DOHH2 (cell line): ENCODE measurements around the gene PECR.
A peak's percentile ranks its signal among the peaks of the same experiment; 100 is the strongest.

ENCODE experiments used
- H3F3A ChIP-seq: fragments of 200-600 bp; sonication (generic), shearing (Covaris generic); 2 replicates; pipeline ENCODE4 v1.6.0; 2016; ENCODE audit warnings: antibody characterized with exemption, mild to moderate bottlenecking; ENCODE audit not compliant: control insufficient read depth, insufficient read depth
- H3K27ac ChIP-seq: fragments of 200-600 bp; sonication (generic); 2 replicates; pipeline ENCODE4 v1.5.1; 2014; ENCODE audit warnings: low read depth, mild to moderate bottlenecking, low read length, moderate library complexity
- H3K27me3 ChIP-seq: fragments of 200-600 bp; sonication (generic); 2 replicates; pipeline ENCODE4 v1.6.1; 2014; ENCODE audit warnings: mild to moderate bottlenecking, low read length, mixed read lengths; ENCODE audit not compliant: control insufficient read depth
- H3K36me3 ChIP-seq: fragments of 200-600 bp; sonication (generic); 2 replicates; pipeline ENCODE4 v1.6.1; 2014; ENCODE audit warnings: mild to moderate bottlenecking, low read length, moderate library complexity, mixed read lengths; ENCODE audit not compliant: control insufficient read depth
- H3K4me1 ChIP-seq: fragments of 200-600 bp; sonication (generic); 2 replicates; pipeline ENCODE4 v1.6.1; 2014; ENCODE audit warnings: mild to moderate bottlenecking, low read length, mixed read lengths; ENCODE audit not compliant: control insufficient read depth
- H3K4me2 ChIP-seq: fragments of 200-600 bp; sonication (generic); 2 replicates; pipeline ENCODE4 v1.6.0; 2014; ENCODE audit warnings: mild to moderate bottlenecking, low read length, moderate library complexity
- H3K4me3 ChIP-seq: fragments of 200-600 bp; sonication (generic); 2 replicates; pipeline ENCODE4 v1.5.1; 2014; ENCODE audit warnings: mild to moderate bottlenecking, low read length, mixed read lengths
- H3K79me2 ChIP-seq: fragments of 200-600 bp; sonication (generic); 2 replicates; pipeline ENCODE4 v1.6.1; 2014; ENCODE audit warnings: mild to moderate bottlenecking, low read length, mixed read lengths; ENCODE audit not compliant: control insufficient read depth
- H3K9me2 ChIP-seq: fragments of 200-600 bp; sonication (generic); replicated peaks from 2 replicates; pipeline ENCODE4 v1.6.1; 2014; ENCODE audit warnings: mild to moderate bottlenecking, low read length, mixed read lengths; ENCODE audit not compliant: control insufficient read depth
- H3K9me3 ChIP-seq: fragments of 200-600 bp; sonication (generic); 2 replicates; pipeline ENCODE4 v1.6.1; 2014; ENCODE audit warnings: antibody characterized with exemption, low read length, mixed read lengths; ENCODE audit not compliant: control insufficient read depth, insufficient read depth
- H4K20me1 ChIP-seq: fragments of 200-600 bp; sonication (generic); 2 replicates; pipeline ENCODE4 v1.6.0; 2014; ENCODE audit warnings: low read depth, mild to moderate bottlenecking, antibody characterized with exemption, low read length, moderate library complexity; ENCODE audit not compliant: control insufficient read depth, insufficient read depth
- CTCF ChIP-seq: fragments of 200-600 bp; sonication (generic); IDR thresholded peaks from one replicate; pipeline ENCODE4 v1.5.1; 2014; ENCODE audit warnings: antibody characterized with exemption, mild to moderate bottlenecking, low read depth, low read length; ENCODE audit not compliant: poor library complexity, severe bottlenecking
- EZH2phosphoT487 ChIP-seq: fragments of 200-600 bp; sonication (generic); IDR thresholded peaks from 2 replicates; pipeline ENCODE4 v1.6.1; 2017; ENCODE audit warnings: borderline replicate concordance, mild to moderate bottlenecking, antibody characterized with exemption, low read length, moderate library complexity, mixed read lengths

PECR gene

DNA sequence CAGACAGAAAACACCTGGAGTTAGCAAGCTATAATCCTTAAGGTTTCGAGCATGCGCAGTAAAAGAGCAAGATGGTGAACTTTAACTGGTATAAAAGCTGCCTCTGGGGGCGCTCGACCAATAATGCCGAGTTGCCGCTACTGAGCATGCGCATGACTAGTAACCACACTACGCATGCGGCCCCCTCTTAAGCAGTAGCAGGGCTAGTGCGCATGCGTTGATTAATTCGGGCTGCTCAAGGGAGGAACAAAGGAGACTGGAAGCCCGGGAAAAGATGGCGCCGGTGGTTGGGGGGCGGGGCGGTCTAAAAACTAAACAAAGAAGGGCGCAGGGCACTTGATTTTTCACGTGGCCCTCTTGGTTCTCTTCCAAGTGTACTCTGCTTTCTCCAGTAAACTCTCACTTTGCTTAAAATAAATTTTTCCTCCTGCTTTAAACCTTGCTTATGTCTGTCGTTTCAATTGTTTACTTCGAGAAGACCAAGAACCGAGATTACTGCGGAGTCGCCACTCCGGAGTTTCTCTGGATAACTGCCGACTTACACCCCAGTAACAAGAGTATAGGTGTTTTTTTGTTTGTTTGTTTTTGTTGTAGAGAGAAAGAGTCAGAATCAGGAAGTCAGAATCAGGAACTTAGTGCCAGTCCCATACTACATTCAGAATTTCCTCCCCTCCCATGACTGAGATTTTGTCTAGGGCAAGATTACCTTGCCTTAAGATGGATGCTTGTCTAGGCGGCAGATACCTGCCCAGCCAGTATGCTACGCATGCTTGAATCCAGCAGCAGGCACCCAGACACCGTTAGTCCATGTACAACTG is 33.3 kb upstream of the PECR start:
- H3K27ac ChIP-seq, result peak overlapping the region; percentile 49
- peaks cover 43% of the 10 kb centered on the region for H4K20me1 ChIP-seq
- no peaks in the 10 kb centered on the region for H3K9me2 ChIP-seq
- no peaks in the 10 kb centered on the region for H3K27me3 ChIP-seq
- no peaks in the 10 kb centered on the region for H3K9me3 ChIP-seq
- H3F3A ChIP-seq, result peaks cover 49% of the 10 kb centered on the region
- peaks cover 60% of the 10 kb centered on the region for H3K4me1 ChIP-seq
- peaks cover 98% of the 10 kb centered on the region for H3K36me3 ChIP-seq
- peak overlapping the region; percentile 82 for H3K4me3 ChIP-seq
- H3K4me2 ChIP-seq, result peak overlapping the region; percentile 91
- peaks cover 92% of the 10 kb centered on the region for H3K79me2 ChIP-seq
- no peak for TF ChIP-seq EZH2phosphoT487
- TF ChIP-seq CTCF, result peak; percentile 90

- Histone ChIP-seq H3K27me3 (no peaks in the 10 kb centered on the region), H3F3A (peaks cover 51% of the 10 kb centered on the region), H3K4me2 (peak overlapping the region; percentile 91), H4K20me1 (peaks cover 43% of the 10 kb centered on the region), H3K9me2 (no peaks in the 10 kb centered on the region), H3K36me3 (peaks cover 96% of the 10 kb centered on the region), H3K27ac (peak overlapping the region; percentile 40), H3K79me2 (peaks cover 92% of the 10 kb centered on the region), H3K4me1 (peaks cover 60% of the 10 kb centered on the region), H3K9me3 (no peaks in the 10 kb centered on the region), H3K4me3 (peak overlapping the region; percentile 82)
- TF ChIP-seq EZH2phosphoT487, result no peak
- no peak for TF ChIP-seq CTCF
Observed at GRCh38 chr2:216114382-216114713, 32.7 kb upstream of the PECR start.

DNA sequence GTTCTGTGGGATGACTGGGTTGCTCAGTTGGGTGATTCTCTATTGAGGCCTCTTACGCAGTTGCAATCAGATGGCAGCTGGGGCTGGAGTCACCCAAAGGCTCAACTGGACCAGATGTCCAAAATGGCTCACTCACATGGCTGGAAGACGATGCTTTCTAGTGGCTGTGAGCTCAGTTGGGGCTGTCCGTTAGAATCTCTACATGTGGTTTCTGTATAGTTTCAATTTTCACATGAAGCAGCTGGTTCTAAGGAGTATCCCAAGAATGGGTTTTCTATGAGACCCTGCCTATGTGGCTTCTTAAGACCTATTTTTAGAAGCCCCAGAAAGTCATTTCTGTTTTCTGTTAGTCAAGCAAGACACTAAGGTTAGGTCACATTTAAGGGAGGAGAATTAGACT is 32.0 kb upstream of the PECR start:
- H3K4me2 ChIP-seq, result peak overlapping the region; percentile 91

More for the DNA sequence above, 32.0 kb upstream of the PECR start:
- Histone ChIP-seq H3K27ac (peak overlapping the region; percentile 40), H3K27me3 (no peaks in the 10 kb centered on the region), H3K4me1 (peaks cover 61% of the 10 kb centered on the region), H3K36me3 (peaks cover 89% of the 10 kb centered on the region), H3K4me3 (peak overlapping the region; percentile 33; the same call in 1 of the 2 replicates), H3F3A (peaks cover 51% of the 10 kb centered on the region), H3K9me2 (no peaks in the 10 kb centered on the region), H4K20me1 (peaks cover 43% of the 10 kb centered on the region), H3K9me3 (no peaks in the 10 kb centered on the region), H3K79me2 (peaks cover 87% of the 10 kb centered on the region)
- TF ChIP-seq EZH2phosphoT487 (no peak), CTCF (no peak)
